Measurements from ENCODE around the gene CNTNAP2.

- TF ChIP-seq GATA3 (IDR thresholded peaks at IDR 0.05; ENCODE audit: low read depth, low read length) (no peak), GATA2 (IDR thresholded peaks at IDR 0.05; ENCODE audit: low read depth, low read length) (no peak)
Measured at GRCh38 chr7:146661435-146661834, 544.8 kb downstream of the CNTNAP2 start.
